NCI-H1436 (cell line): Measurements from ENCODE around the gene CFDP1.
A peak's percentile ranks its signal among the peaks of the same experiment; 100 is the strongest.
"Not testable (repeated sequence)": the region's sequence is repeated elsewhere in the genome, so short reads cannot be mapped to it uniquely, and the experiment has no call there.

ENCODE experiments used
- DNase-seq: peaks from one replicate; lab custom pipeline; 2025; lab: John Stamatoyannopoulos, UW

The CFDP1 gene

DNA sequence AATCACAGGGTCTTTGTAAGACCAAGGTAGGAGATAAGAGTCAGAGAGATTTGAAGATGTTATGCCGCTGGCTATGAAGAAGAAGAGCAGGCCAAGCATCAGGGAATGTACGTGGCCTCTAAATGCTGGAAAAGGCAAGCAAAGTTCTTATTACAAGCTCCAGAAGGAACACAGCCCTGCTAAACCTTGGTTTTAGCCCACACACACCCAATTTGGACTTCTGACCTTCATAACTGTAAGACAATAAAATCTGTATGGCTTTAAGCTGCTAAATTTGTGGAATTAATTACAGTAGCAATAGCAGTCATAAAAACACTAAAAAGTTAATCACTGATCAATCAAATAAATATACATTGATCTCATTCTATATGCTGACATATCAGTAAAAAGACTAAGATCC, 25.1 kb upstream of the CFDP1 start:
- no peak for DNase-seq

GRCh38 chr16:75458029-75458428, 24.7 kb upstream of the CFDP1 start:
- DNase-seq, result no peak

- DNase-seq, result no peak
Measured at GRCh38 chr16:75457485-75458021, 24.2 kb upstream of the CFDP1 start.

- no peak for DNase-seq
Measured at GRCh38 chr16:75456971-75457370, 23.7 kb upstream of the CFDP1 start.

DNA sequence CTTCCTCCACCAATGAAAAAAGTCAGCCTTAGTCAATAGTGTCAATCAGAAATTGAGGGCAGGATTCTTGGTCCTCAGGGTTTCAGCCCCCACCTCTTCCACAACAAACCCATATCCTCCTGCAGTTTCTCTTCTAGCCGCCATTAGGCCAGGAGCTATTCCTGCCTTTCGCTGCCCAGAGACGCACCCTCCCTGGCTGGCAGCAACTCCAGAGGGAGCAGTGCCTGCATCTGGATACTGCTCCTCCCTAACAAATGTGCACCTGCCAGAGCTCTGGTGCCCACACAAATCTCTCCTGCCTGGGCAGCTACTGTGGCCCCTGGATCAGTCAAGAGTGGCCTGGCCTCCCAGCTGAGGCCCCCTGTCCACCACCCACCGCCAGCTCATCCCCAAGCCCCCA, 23.2 kb upstream of the CFDP1 start:
- DNase-seq, result not testable (repeated sequence)

DNA sequence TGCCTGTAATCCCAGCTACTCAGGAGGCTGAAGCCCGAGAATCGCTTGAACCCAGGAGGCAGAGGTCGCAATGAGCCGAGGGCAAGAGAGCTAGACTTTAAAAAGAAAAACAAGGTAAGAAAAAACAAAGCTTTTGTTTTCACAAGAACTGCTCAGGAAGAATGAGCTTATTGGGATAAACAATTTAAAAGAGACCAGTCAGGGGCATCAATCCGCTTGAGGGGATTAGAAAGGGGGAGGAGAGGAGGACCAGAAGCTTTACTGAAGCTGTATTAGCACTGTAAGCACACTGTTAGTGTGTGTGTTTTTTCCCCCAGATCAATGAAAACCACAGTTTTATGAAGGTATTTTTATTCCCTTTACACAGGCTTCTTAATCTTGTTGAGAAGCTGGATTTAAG, 22.4 kb upstream of the CFDP1 start:
- DNase-seq, result no peak

- no peak for DNase-seq
Measured at GRCh38 chr16:75452464-75453190, 19.3 kb upstream of the CFDP1 start.

GRCh38 chr16:75446416-75446815, 13.1 kb upstream of the CFDP1 start:
- no peak for DNase-seq

DNA sequence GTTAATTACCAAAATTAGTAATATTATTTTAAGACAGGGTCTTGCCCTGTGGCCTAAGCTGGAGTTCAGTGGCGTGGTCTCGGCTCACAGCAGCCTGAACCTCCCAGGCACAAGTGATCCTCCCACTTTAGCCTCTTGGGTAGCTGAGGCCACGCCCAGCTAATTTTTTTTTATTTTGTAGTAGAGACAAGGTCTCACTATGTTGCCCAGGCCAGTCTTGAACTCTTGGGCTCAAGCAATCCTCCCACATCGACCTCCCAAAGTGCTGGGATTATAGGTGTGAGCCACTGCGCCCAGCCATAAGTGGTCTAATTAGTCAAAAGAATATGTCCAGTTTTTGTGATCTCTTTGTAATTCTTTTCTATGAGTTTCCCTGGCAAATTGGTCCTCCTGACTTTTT, 12.0 kb upstream of the CFDP1 start:
- DNase-seq, result no peak

DNA sequence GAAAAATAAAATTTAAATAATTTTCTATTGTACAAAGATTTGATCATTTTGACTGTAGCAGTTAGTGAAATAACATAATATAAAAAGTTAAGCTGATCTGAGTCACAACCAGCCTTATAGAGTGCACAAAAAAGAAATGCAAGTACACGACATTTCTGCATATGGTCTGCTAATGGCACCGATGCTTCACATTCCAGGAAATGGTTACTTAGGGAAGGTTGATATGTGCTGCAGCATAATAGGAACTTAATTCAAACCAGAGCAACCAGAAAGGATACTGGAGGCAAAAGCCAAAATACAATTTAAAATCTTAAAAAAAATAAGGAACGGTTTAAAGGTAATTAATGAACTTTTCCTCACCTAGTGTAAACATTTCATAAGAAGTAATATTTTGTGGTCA, 10.0 kb upstream of the CFDP1 start:
- no peak for DNase-seq

DNA sequence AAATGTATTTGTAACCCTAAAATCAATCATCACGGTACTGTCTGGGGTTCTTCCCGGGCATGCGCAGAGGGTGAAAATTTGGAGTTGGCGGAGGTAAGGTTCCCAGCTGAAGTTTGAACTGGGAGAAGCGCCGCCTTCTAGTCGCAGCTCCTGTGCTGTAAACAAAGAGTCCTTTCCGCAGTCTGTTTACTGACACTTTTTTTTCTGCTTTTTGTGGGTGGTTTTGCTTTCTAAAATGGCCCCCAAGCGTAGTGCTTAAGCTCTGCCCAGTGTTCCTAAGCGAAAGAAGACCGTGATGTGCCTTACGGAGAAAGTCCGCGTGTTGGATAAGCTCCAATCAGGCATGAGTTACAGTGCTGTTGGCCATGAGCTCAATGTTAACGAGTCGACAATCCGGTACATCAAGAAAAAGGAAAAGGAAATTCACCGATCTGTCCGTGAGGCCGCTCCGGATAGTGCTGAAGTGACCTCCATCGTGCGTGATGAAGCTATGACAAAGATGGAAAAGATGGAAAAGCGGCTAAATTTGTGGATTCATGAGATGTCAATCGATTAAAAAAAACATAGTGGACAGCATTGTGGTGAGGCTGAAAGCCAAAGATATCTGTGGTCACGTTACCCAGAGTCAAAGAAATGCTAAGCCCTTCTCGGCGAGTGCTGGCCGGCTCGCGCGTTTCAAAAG, 570 bp upstream of the CFDP1 start:
- DNase-seq, result peak; percentile 72

- no peak for DNase-seq
Measured at GRCh38 chr16:75429621-75430403, 3.5 kb downstream of the CFDP1 start.

GRCh38 chr16:75426524-75426923, 6.8 kb downstream of the CFDP1 start:
- not testable (repeated sequence) for DNase-seq

DNA sequence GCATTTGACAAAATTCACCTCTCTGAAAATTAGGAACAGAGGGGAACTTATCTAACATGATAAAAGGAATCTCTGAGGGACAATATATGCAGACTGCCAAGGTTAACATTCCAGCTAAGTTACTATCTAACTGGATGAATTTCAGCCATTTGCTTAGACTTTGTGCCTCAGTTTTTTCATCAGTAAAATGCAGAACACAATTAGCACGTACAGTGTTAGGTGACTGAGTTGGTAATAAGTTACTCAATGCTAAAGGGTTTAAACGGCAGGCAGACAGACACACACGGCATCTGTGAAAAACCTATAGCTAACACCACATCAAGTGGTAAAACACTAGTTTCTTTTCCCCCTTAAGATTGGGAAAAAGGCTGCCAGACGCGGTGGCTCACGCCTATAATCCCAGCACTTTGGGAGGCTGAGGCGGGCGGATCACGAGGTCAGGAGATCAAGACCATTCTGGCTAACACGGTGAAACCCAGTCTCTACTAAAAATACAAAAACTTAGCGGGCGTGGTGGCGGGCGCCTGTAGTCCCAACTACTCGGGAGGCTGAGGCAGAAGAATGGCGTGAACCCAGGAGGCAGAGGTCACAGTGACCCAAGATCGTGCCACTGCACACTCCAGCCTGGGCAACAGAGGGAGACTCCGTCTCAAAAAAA, 9.1 kb downstream of the CFDP1 start:
- DNase-seq, result not testable (repeated sequence)

DNA sequence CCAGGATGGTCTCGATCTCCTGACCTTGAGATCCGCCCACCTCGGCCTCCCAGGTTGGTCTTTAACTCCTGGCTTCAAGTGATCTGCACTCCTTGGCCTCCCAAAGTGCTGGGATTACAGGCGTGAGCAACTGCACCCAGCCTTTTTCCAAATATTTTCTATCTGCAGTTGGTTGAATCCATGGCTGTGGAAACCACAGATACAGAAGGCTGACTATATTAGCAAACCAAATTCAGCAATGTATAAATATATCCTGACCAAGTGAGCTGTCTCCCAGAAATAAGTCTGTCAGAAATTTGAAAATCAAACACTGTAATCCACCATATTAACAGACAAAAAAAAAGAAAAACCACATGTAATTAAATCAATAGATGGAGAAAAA, 9.6 kb downstream of the CFDP1 start:
- no peak for DNase-seq

- DNase-seq, result no peak
Measured at GRCh38 chr16:75421820-75422126, 11.5 kb downstream of the CFDP1 start.

DNA sequence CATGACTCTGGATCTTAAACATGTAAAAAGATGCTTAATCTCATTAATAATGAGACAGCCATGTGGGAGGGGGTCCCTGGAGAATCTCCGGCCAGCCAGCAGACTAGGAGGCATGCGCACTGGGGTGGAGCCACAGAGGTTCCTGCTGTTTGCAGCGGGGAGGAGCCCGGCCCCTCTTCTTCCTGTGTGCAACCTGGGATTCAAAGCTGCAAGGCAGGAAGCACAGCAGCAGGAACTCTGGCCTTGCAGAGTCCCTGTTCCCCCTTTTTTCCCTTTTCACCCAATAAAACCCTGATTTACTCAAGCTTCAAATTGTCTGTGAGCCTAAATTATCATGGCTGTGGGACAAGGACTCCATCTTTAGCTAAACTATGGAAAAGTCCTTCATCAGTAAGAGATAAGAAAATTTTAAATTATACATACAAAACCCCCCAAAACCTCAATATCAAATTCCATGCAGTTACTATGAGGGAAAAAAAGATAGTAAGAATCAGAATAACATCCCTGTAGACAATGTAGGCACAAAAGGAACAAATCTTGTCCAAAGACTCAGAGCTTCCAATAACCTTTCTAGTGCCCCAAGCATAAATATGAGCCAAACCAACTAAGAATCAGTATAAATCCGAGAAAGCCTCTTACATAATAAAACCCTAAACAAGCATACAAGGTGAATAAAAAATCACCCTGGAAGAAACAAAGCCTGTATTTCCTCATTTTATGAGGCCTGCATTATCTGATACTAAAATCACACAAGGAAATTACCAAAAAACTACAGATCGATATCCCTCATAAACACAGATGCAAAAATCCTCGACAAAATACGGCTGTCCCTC, 12.1 kb downstream of the CFDP1 start:
- DNase-seq, result peak; percentile 48

DNA sequence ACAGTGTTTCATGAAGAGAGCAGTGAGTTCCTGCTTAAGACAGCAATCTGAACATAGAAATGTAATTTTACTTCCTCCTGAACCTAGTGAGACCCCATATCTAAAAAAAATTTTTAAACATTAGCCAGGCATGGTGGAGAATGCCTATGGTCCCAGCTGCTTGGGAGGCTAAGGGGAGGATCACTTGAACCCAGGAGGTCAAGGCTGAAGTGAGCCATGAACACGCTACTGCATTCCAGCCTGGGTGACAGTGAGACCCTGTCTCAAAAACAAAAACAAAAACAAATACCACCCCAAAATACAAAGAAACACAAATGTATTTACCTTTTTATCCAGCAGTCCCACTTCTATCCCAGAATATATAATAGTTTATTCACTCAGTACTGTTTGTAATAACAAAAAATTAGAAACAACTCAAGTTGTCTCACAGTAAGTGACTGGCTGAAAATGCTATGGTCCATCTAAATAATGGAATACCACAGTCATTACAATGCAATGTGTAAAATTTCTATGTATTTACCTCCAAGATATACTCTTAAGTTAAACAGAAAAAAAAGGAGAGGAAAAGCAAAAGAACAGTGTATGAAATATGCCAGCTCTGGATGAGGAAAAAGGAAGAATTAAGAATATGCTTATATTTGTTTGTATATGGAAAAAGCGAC, 16.3 kb downstream of the CFDP1 start:
- DNase-seq, result no peak

DNA sequence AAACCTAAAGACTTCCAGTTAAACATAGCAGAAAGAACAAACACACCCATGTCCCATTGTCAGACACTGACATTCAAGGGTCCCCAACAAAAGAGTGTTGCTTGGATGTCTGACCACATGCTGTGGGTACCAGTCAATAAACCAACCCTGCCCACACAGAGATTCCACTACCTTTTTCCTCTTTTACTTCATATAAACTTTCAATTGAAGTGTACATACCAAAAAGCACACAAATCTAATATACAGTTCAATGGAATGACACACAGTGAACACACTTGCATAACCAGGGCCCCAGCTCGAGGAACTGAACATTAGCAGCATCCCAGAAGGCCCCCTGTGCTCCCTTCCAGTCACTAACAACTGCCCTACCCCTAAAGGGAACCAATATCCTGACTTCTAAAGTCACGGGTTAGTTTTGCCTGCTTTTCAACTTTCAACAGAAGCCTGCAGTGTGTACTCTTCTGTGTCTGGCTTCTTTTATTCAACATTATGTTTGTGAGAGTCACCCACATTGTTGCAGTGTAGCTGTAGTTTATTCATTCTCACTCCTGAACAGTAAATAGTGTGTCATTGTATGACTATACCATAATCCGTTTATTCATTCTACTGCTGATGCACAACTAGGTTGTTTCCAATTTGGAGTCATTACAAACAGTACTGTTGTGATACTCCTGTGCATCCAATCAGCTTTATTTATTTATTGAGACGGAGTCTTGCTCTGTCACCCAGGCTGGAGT, 18.0 kb downstream of the CFDP1 start:
- DNase-seq, result no peak

GRCh38 chr16:75413951-75414350, 19.4 kb downstream of the CFDP1 start:
- no peak for DNase-seq
